Bone marrow (tissue), 2 donors: ENCODE measurements around the gene QSOX2.
"Not testable (repeated sequence)": the region's sequence is repeated elsewhere in the genome, so short reads cannot be mapped to it uniquely, and the experiment has no call there.

Experiments
- DNase-seq, 2 donors: peaks; one replicate each; lab custom pipeline; 2025; lab: John Stamatoyannopoulos, UW

QSOX2 gene

GRCh38 chr9:136266641-136267040 lies 21.0 kb upstream of the QSOX2 start:
- not testable (repeated sequence) for DNase-seq

- DNase-seq = no peak
Observed at GRCh38 chr9:136265561-136266355, 20.1 kb upstream of the QSOX2 start.

- DNase-seq = no peak
Observed at GRCh38 chr9:136264441-136265405, 19.1 kb upstream of the QSOX2 start.

GRCh38 chr9:136264031-136264430 lies 18.4 kb upstream of the QSOX2 start:
- no peak for DNase-seq

GRCh38 chr9:136262671-136263178 lies 17.1 kb upstream of the QSOX2 start:
- no peak for DNase-seq

GRCh38 chr9:136261686-136262430 lies 16.2 kb upstream of the QSOX2 start:
- no peak for DNase-seq

- DNase-seq = no peak
Observed at GRCh38 chr9:136260936-136261472, 15.4 kb upstream of the QSOX2 start.

GRCh38 chr9:136260521-136260920 lies 14.9 kb upstream of the QSOX2 start:
- DNase-seq = no peak

GRCh38 chr9:136259836-136260235 lies 14.2 kb upstream of the QSOX2 start:
- DNase-seq = no peak

- DNase-seq = no peak
Observed at GRCh38 chr9:136259517-136259813, 13.9 kb upstream of the QSOX2 start.

- DNase-seq = no peak
Observed at GRCh38 chr9:136258786-136259516, 13.3 kb upstream of the QSOX2 start.

- DNase-seq = no peak
Observed at GRCh38 chr9:136258299-136258625, 12.7 kb upstream of the QSOX2 start.

GRCh38 chr9:136257381-136258298 lies 12.0 kb upstream of the QSOX2 start:
- no peak for DNase-seq

- DNase-seq = no peak
Observed at GRCh38 chr9:136255896-136256890, 10.6 kb upstream of the QSOX2 start.

- no peak for DNase-seq
Observed at GRCh38 chr9:136255166-136255538, 9.5 kb upstream of the QSOX2 start.

GRCh38 chr9:136254381-136255165 lies 9.0 kb upstream of the QSOX2 start:
- no peak for DNase-seq

GRCh38 chr9:136253246-136254130 lies 7.9 kb upstream of the QSOX2 start:
- no peak for DNase-seq
